Calu3 (cell line): ENCODE data around the gene BRD2. TPM values are rescaled to one million over a fixed set of nuclear protein-coding genes. Genes with fewer than 3 reads are reported as not detected.

Source experiments
- BruUV-seq: library from RNA; stranded (reverse); fragments of 400-500 nt; replicated peaks from 2 replicates; lab custom pipeline; 2021; lab: Mats Ljungman, UMichigan
- CTCF ChIA-PET: fragments of 300-600 bp; sonication (Branson Sonifier 250); formaldehyde crosslinking; loops from one replicate; lab custom pipeline; 2022; ENCODE audit warnings: antibody characterized with exemption; lab: Charles Lee
- DNase-seq: peaks from one replicate; pipeline ENCODE4 v3.0.0; 2022
- H3K27ac Mint-ChIP-seq: one replicate; pipeline ENCODE4 v1.8.0; 2022; ENCODE audit warnings: mixed read lengths; ENCODE audit not compliant: unreplicated experiment
- H3K27me3 Mint-ChIP-seq: one replicate; pipeline ENCODE4 v1.8.0; 2022; ENCODE audit warnings: mixed read lengths; ENCODE audit not compliant: unreplicated experiment
- H3K36me3 Mint-ChIP-seq: one replicate; pipeline ENCODE4 v1.8.0; 2022; ENCODE audit warnings: mild to moderate bottlenecking, moderate library complexity, mixed read lengths; ENCODE audit not compliant: insufficient read depth, unreplicated experiment
- H3K4me1 Mint-ChIP-seq: one replicate; pipeline ENCODE4 v1.8.0; 2022; ENCODE audit warnings: mild to moderate bottlenecking, low read depth, mixed read lengths; ENCODE audit not compliant: unreplicated experiment
- H3K4me3 Mint-ChIP-seq: one replicate; pipeline ENCODE4 v1.8.0; 2022; ENCODE audit warnings: mild to moderate bottlenecking, low read depth, moderate library complexity, mixed read lengths; ENCODE audit not compliant: unreplicated experiment
- H3K9me3 Mint-ChIP-seq: one replicate; pipeline ENCODE4 v1.8.0; 2022; ENCODE audit warnings: low read depth, mixed read lengths; ENCODE audit not compliant: unreplicated experiment
- CTCF ChIP-seq: fragments of 200-600 bp; IDR thresholded peaks from one replicate; pipeline ENCODE4 v1.8.0; 2022; ENCODE audit warnings: antibody characterized with exemption; ENCODE audit not compliant: unreplicated experiment
- intact Hi-C: fragments of 100-400 bp; cut with micrococcal nuclease; formaldehyde crosslinking; loops from one replicate; pipeline ENCODE4 v1.10.0; 2022; ENCODE audit not compliant: unreplicated experiment
- total RNA-seq: library from RNA; stranded (reverse); gene quantifications from 2 replicates; pipeline ENCODE4 v1.2.3, GENCODE V29; 2022

Gene BRD2
- total RNA-seq, 1 experiment from 2014 or later: 356 TPM

DNA sequence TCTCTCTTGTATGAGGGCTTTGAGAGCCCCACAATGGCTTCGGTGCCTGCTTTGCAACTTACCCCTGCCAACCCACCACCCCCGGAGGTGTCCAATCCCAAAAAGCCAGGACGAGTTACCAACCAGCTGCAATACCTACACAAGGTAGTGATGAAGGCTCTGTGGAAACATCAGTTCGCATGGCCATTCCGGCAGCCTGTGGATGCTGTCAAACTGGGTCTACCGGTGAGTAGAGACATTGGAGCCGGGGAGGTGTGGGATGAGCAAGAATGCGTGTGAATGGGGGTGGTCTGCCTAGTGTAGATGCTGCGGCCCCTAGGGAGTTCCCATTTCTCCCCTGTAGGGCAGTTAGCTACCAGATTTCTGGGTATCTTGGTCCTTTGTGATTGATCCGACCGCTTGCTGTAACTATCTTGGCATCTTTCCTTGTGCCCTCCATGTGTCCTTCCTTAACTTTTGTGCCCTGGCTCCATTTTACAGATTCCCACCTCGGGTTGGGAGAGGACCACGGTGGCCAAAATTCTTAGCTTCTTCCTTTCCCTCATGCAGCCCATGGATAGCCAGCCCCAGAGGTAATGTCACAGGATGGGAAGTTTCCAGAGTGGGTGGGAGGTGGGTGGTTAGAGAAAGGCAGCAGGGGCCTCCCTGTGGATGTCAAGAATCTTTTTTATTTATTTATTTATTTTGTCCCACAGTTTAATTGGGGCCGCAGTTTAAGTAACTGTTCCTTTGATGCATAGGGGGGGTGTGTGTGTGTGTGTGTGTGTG is 6.3 kb downstream of the BRD2 start:
- DNase-seq: no peak
- no peak for TF ChIP-seq CTCF
- H3K36me3 Mint-ChIP-seq: peaks cover 100% of the 10 kb centered on the region
- intact Hi-C loops: no loop called here
- H3K27me3 Mint-ChIP-seq: no peaks in the 10 kb centered on the region
- H3K9me3 Mint-ChIP-seq: no peaks in the 10 kb centered on the region
- H3K4me1 Mint-ChIP-seq: peaks cover 43% of the 10 kb centered on the region
- CTCF ChIA-PET: interaction anchor here (0.6 to 11.8 kb wide), 4 partner anchors 10 to 225 kb away, joined by 3 to 143 read pairs (median 40); partner anchors contain the start of gene HLA-DMA
- H3K4me3 Mint-ChIP-seq: peak overlapping the region; percentile 77
- H3K27ac Mint-ChIP-seq: peak overlapping the region; percentile 85
- no TSS peak for BruUV-seq

- TF ChIP-seq CTCF: no peak
- no TSS peak for BruUV-seq
- Mint-ChIP-seq H3K27me3 (no peaks in the 10 kb centered on the region), H3K9me3 (no peaks in the 10 kb centered on the region), H3K4me3 (peak overlapping the region; percentile 77), H3K4me1 (peaks cover 50% of the 10 kb centered on the region), H3K36me3 (peaks cover 100% of the 10 kb centered on the region), H3K27ac (peak overlapping the region; percentile 85)
- intact Hi-C loops: no loop called here
- no peak for DNase-seq
- CTCF ChIA-PET: interaction anchor here (0.9 to 11.8 kb wide), 2 partner anchors 9 to 23 kb away, joined by 3 to 143 read pairs; partner anchors contain the start of gene HLA-DMA
Observed at GRCh38 chr6:32975886-32976285, 7.5 kb downstream of the BRD2 start.

DNA sequence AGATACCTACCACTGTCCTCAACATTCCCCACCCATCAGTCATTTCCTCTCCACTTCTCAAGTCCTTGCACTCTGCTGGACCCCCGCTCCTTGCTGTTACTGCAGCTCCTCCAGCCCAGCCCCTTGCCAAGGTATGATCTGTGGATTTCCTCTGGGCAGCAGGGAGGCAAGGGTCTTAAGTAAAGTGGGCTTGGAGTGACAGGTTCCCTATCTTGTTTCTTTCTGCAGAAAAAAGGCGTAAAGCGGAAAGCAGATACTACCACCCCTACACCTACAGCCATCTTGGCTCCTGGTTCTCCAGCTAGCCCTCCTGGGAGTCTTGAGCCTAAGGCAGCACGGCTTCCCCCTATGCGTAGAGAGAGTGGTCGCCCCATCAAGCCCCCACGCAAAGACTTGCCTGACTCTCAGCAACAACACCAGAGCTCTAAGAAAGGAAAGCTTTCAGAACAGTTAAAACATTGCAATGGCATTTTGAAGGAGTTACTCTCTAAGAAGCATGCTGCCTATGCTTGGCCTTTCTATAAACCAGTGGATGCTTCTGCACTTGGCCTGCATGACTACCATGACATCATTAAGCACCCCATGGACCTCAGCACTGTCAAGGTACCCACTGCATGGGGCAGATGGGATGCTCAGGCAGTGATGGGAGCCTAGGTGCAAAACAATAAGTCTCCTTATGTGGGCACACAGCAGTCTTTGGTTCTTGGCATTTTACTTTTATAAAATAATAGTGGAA is 8.1 kb downstream of the BRD2 start:
- TF ChIP-seq CTCF: no peak
- intact Hi-C loops: no loop called here
- H3K4me1 Mint-ChIP-seq: peaks cover 50% of the 10 kb centered on the region
- no TSS peak for BruUV-seq
- DNase-seq: no peak
- H3K27me3 Mint-ChIP-seq: no peaks in the 10 kb centered on the region
- H3K9me3 Mint-ChIP-seq: no peaks in the 10 kb centered on the region
- H3K36me3 Mint-ChIP-seq: peaks cover 100% of the 10 kb centered on the region
- peak overlapping the region; percentile 77 for H3K4me3 Mint-ChIP-seq
- CTCF ChIA-PET: interaction anchor here (0.9 to 11.8 kb wide), 2 partner anchors 8 to 23 kb away, joined by 3 to 143 read pairs; partner anchors contain the start of gene HLA-DMA
- H3K27ac Mint-ChIP-seq: peak overlapping the region; percentile 85

DNA sequence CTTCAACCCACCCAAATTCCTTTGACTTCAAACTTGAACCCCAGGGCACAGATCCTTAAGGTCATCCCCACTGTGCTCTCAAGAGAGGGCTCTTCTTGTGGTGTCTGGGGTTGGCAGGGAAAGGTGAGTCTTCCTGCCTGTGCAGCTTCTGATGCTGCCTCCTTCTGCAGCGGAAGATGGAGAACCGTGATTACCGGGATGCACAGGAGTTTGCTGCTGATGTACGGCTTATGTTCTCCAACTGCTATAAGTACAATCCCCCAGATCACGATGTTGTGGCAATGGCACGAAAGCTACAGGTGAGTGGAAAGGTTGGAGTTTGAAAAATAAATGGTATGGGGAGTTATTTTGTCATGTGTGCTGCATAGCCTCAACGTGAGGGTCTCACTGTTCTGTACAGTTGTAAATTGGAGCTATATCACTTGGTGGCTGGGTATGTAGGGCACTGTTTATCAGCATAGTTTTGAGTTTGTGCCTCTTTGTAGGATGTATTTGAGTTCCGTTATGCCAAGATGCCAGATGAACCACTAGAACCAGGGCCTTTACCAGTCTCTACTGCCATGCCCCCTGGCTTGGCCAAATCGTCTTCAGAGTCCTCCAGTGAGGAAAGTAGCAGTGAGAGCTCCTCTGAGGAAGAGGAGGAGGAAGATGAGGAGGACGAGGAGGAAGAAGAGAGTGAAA is 9.0 kb downstream of the BRD2 start:
- no TSS peak for BruUV-seq

More for the DNA sequence above, 9.0 kb downstream of the BRD2 start:
- Mint-ChIP-seq H3K36me3 (peaks cover 100% of the 10 kb centered on the region), H3K4me3 (peak overlapping the region; percentile 77), H3K9me3 (no peaks in the 10 kb centered on the region), H3K27ac (peak overlapping the region; percentile 85), H3K27me3 (no peaks in the 10 kb centered on the region), H3K4me1 (peaks cover 58% of the 10 kb centered on the region)
- DNase-seq: no peak
- intact Hi-C loops: no loop called here
- TF ChIP-seq CTCF: no peak
- CTCF ChIA-PET: interaction anchor here (1.0 kb wide), 1 partner anchor 22 kb away, joined by 4 read pairs; no protein-coding TSS in a partner anchor
